Measurements from ENCODE around the gene TMEM225.

The TMEM225 gene

GRCh38 chr11:123859731-123860130 is 25.7 kb downstream of the TMEM225 start:
- Histone ChIP-seq H3K9ac (ENCODE audit: low read length) (no peak overlapping the region), H3K4ac (ENCODE audit: low read depth in 1 of 2, low read length in 2 of 2) (no peak overlapping the region), H3K18ac (ENCODE audit: low read depth in 1 of 2, low read length in 2 of 2) (no peak overlapping the region), H2BK15ac (ENCODE audit: low read depth, poor library complexity, severe bottlenecking) (no peak overlapping the region), H2BK120ac (ENCODE audit: low read depth, low read length) (no peak overlapping the region), H3K4me2 (ENCODE audit: low read length, poor library complexity, severe bottlenecking) (no peak overlapping the region), H2AFZ (ENCODE audit: low read depth, low read length) (no peak overlapping the region), H3K27me3 (ENCODE audit: control insufficient read depth in 1 of 2, insufficient read depth in 1 of 2, low read length in 2 of 2) (no peaks in the 10 kb centered on the region), H3K79me1 (replicated peaks; ENCODE audit: low read length, poor library complexity, severe bottlenecking) (no peaks in the 10 kb centered on the region), H4K8ac (ENCODE audit: low read length) (no peak overlapping the region), H4K91ac (ENCODE audit: low read length) (no peak overlapping the region), H3K14ac (ENCODE audit: low read length in 2 of 2) (no peak overlapping the region), H2BK12ac (ENCODE audit: low read length in 2 of 2) (no peak overlapping the region), H3K4me3 (ENCODE audit: insufficient read depth in 1 of 2, low read depth in 1 of 2, low read length in 2 of 2) (no peak overlapping the region), H2AK5ac (ENCODE audit: low read length, severe bottlenecking) (no peak overlapping the region), H3K36me3 (ENCODE audit: control insufficient read depth in 1 of 2, insufficient read depth in 2 of 2, low read depth in 1 of 2, low read length in 2 of 2) (no peaks in the 10 kb centered on the region), H3K27ac (ENCODE audit: low read length, poor library complexity, severe bottlenecking) (no peak overlapping the region), H3K23ac (ENCODE audit: low read length in 2 of 2) (no peak overlapping the region), H3K4me1 (ENCODE audit: control insufficient read depth, insufficient read depth, low read depth, low read length) (no peaks in the 10 kb centered on the region), H2BK5ac (ENCODE audit: low read depth, low read length, poor library complexity, severe bottlenecking) (no peak overlapping the region), H3K9me3 (ENCODE audit: control insufficient read depth, low read length) (peaks cover 2% of the 10 kb centered on the region)
- DNase-seq, result no peak
- 67% methylated on average over 2 of the region's 2 CpGs for WGBS

GRCh38 chr11:123856444-123856843 is 29.0 kb downstream of the TMEM225 start:
- Histone ChIP-seq H3K27ac (ENCODE audit: low read length, poor library complexity, severe bottlenecking) (no peak overlapping the region), H2AK5ac (ENCODE audit: low read length, severe bottlenecking) (no peak overlapping the region), H3K18ac (ENCODE audit: low read depth in 1 of 2, low read length in 2 of 2) (no peak overlapping the region), H2BK15ac (ENCODE audit: low read depth, poor library complexity, severe bottlenecking) (no peak overlapping the region), H3K9ac (ENCODE audit: low read length) (no peak overlapping the region), H3K4me3 (ENCODE audit: insufficient read depth in 1 of 2, low read depth in 1 of 2, low read length in 2 of 2) (no peak overlapping the region), H3K36me3 (ENCODE audit: control insufficient read depth in 1 of 2, insufficient read depth in 2 of 2, low read depth in 1 of 2, low read length in 2 of 2) (no peaks in the 10 kb centered on the region), H3K23ac (ENCODE audit: low read length in 2 of 2) (no peak overlapping the region), H3K4me2 (ENCODE audit: low read length, poor library complexity, severe bottlenecking) (no peak overlapping the region), H2BK120ac (ENCODE audit: low read depth, low read length) (no peak overlapping the region), H4K8ac (ENCODE audit: low read length) (no peak overlapping the region), H2BK12ac (ENCODE audit: low read length in 2 of 2) (no peak overlapping the region), H3K9me3 (ENCODE audit: control insufficient read depth, low read length) (peaks cover 8% of the 10 kb centered on the region), H2AFZ (ENCODE audit: low read depth, low read length) (no peak overlapping the region), H3K14ac (ENCODE audit: low read length in 2 of 2) (no peak overlapping the region), H3K4me1 (ENCODE audit: control insufficient read depth, insufficient read depth, low read depth, low read length) (no peaks in the 10 kb centered on the region), H3K4ac (ENCODE audit: low read depth in 1 of 2, low read length in 2 of 2) (no peak overlapping the region), H2BK5ac (ENCODE audit: low read depth, low read length, poor library complexity, severe bottlenecking) (no peak overlapping the region), H3K27me3 (ENCODE audit: control insufficient read depth in 1 of 2, insufficient read depth in 1 of 2, low read length in 2 of 2) (no peaks in the 10 kb centered on the region), H3K79me1 (replicated peaks; ENCODE audit: low read length, poor library complexity, severe bottlenecking) (no peaks in the 10 kb centered on the region), H4K91ac (ENCODE audit: low read length) (no peak overlapping the region)
- no peak for DNase-seq
- WGBS, result 91% methylated on average over 1 of the region's 2 CpGs

- H3K36me3 ChIP-seq (ENCODE audit: control insufficient read depth in 1 of 2, insufficient read depth in 2 of 2, low read depth in 1 of 2, low read length in 2 of 2), result peaks cover 0 to 3% of the 10 kb centered on the region in 2 experiments
- no peak overlapping the region for H2AFZ ChIP-seq (ENCODE audit: low read depth, low read length)
- no peak overlapping the region for H2AK5ac ChIP-seq (ENCODE audit: low read length, severe bottlenecking)
- no peak overlapping the region for H3K27ac ChIP-seq (ENCODE audit: low read length, poor library complexity, severe bottlenecking)
- no peak overlapping the region for H3K4ac ChIP-seq (ENCODE audit: low read depth in 1 of 2, low read length in 2 of 2)
- no peak overlapping the region for H2BK15ac ChIP-seq (ENCODE audit: low read depth, poor library complexity, severe bottlenecking)
- no peak overlapping the region for H3K4me2 ChIP-seq (ENCODE audit: low read length, poor library complexity, severe bottlenecking)
- no peak overlapping the region for H4K91ac ChIP-seq (ENCODE audit: low read length)
- H3K4me3 ChIP-seq (ENCODE audit: insufficient read depth in 1 of 2, low read depth in 1 of 2, low read length in 2 of 2), result no peak overlapping the region
- no peaks in the 10 kb centered on the region for H3K79me1 ChIP-seq (replicated peaks; ENCODE audit: low read length, poor library complexity, severe bottlenecking)
- H3K27me3 ChIP-seq (ENCODE audit: control insufficient read depth in 1 of 2, insufficient read depth in 1 of 2, low read length in 2 of 2), result no peaks in the 10 kb centered on the region
- H4K8ac ChIP-seq (ENCODE audit: low read length), result no peak overlapping the region
- no peak overlapping the region for H3K23ac ChIP-seq (ENCODE audit: low read length in 2 of 2)
- no peak overlapping the region for H2BK5ac ChIP-seq (ENCODE audit: low read depth, low read length, poor library complexity, severe bottlenecking)
- H3K9me3 ChIP-seq (ENCODE audit: control insufficient read depth, low read length), result peaks cover 8% of the 10 kb centered on the region
- H3K4me1 ChIP-seq (ENCODE audit: control insufficient read depth, insufficient read depth, low read depth, low read length), result no peaks in the 10 kb centered on the region
- no peak for DNase-seq
- H2BK12ac ChIP-seq (ENCODE audit: low read length in 2 of 2), result no peak overlapping the region
- 82% methylated on average over 2 of the region's 2 CpGs for WGBS
- H2BK120ac ChIP-seq (ENCODE audit: low read depth, low read length), result no peak overlapping the region
- no peak overlapping the region for H3K18ac ChIP-seq (ENCODE audit: low read depth in 1 of 2, low read length in 2 of 2)
- no peak overlapping the region for H3K14ac ChIP-seq (ENCODE audit: low read length in 2 of 2)
- no peak overlapping the region for H3K9ac ChIP-seq (ENCODE audit: low read length)
These were observed 32.4 kb downstream of the TMEM225 start for GRCh38 chr11:123853038-123853437.

- Histone ChIP-seq H2BK15ac (ENCODE audit: low read depth, poor library complexity, severe bottlenecking) (no peak overlapping the region), H2BK5ac (ENCODE audit: low read depth, low read length, poor library complexity, severe bottlenecking) (no peak overlapping the region), H2AK5ac (ENCODE audit: low read length, severe bottlenecking) (no peak overlapping the region), H3K27me3 (ENCODE audit: control insufficient read depth in 1 of 2, insufficient read depth in 1 of 2, low read length in 2 of 2) (no peaks in the 10 kb centered on the region), H4K91ac (ENCODE audit: low read length) (no peak overlapping the region), H2BK12ac (ENCODE audit: low read length in 2 of 2) (no peak overlapping the region), H3K9ac (ENCODE audit: low read length) (no peak overlapping the region), H3K36me3 (ENCODE audit: control insufficient read depth in 1 of 2, insufficient read depth in 2 of 2, low read depth in 1 of 2, low read length in 2 of 2) (peaks cover 0 to 3% of the 10 kb centered on the region in 2 experiments), H2AFZ (ENCODE audit: low read depth, low read length) (no peak overlapping the region), H3K79me1 (replicated peaks; ENCODE audit: low read length, poor library complexity, severe bottlenecking) (no peaks in the 10 kb centered on the region), H3K4ac (ENCODE audit: low read depth in 1 of 2, low read length in 2 of 2) (no peak overlapping the region), H3K18ac (ENCODE audit: low read depth in 1 of 2, low read length in 2 of 2) (no peak overlapping the region), H3K4me1 (ENCODE audit: control insufficient read depth, insufficient read depth, low read depth, low read length) (no peaks in the 10 kb centered on the region), H3K4me3 (ENCODE audit: insufficient read depth in 1 of 2, low read depth in 1 of 2, low read length in 2 of 2) (no peak overlapping the region), H3K9me3 (ENCODE audit: control insufficient read depth, low read length) (peaks cover 8% of the 10 kb centered on the region), H3K27ac (ENCODE audit: low read length, poor library complexity, severe bottlenecking) (no peak overlapping the region), H3K4me2 (ENCODE audit: low read length, poor library complexity, severe bottlenecking) (no peak overlapping the region), H3K14ac (ENCODE audit: low read length in 2 of 2) (no peak overlapping the region), H3K23ac (ENCODE audit: low read length in 2 of 2) (no peak overlapping the region), H2BK120ac (ENCODE audit: low read depth, low read length) (no peak overlapping the region), H4K8ac (ENCODE audit: low read length) (no peak overlapping the region)
- no peak for DNase-seq
These were observed 33.1 kb downstream of the TMEM225 start for GRCh38 chr11:123852321-123852720.
